GM12878 (cell line): Measurements from ENCODE around the gene ELK4.

Experiments used
- ATF3 ChIP-seq: IDR thresholded peaks from 2 replicates; pipeline ENCODE4 v1.6.1; 2011; ENCODE audit warnings: low read depth, mild to moderate bottlenecking, low read length, moderate library complexity, borderline replicate concordance; ENCODE audit errors: extremely low read depth
- CHD2 ChIP-seq: IDR thresholded peaks from 2 replicates; pipeline ENCODE4 v1.6.1; 2011; ENCODE audit warnings: low read depth, low read length, improper control_type of control experiment, borderline replicate concordance
- CTCF ChIP-seq, 3 experiments: IDR thresholded peaks in 2 of 3; conservative IDR thresholded peaks in 1 of 3; 2 replicates each; pipeline ENCODE4 v1.5.1; 2011; ENCODE audit warnings: low read depth in 3 of 3, low read length in 3 of 3, mild to moderate bottlenecking in 3 of 3, control low read depth in 2 of 3, moderate library complexity in 2 of 3, inconsistent platforms in 1 of 3, mixed read lengths in 1 of 3; ENCODE audit not compliant: control insufficient read depth in 2 of 3, insufficient read depth in 1 of 3; ENCODE audit errors: extremely low read depth in 1 of 3

GRCh38 chr1:205632669-205633169 lies 908 bp upstream of the ELK4 start:
- TF ChIP-seq ATF3: no peak
- TF ChIP-seq CHD2: no peak
- TF ChIP-seq CTCF (IDR thresholded peaks at IDR 0.05 in 2 of 3, conservative IDR thresholded peaks at IDR 0.05 in 1 of 3; ENCODE audit: control insufficient read depth in 2 of 3, extremely low read depth in 1 of 3, insufficient read depth in 1 of 3, low read depth in 3 of 3, low read length in 3 of 3): no peak
